GM21786 (cell line): ENCODE results near the gene BAG3.

Experiments
- ATAC-seq: cut with Tn5 transposase; IDR thresholded peaks from one replicate; pipeline ENCODE4 v1.9.1; 2021; ENCODE audit not compliant: unreplicated experiment

The BAG3 gene

GRCh38 chr10:119665901-119666708 is 14.9 kb downstream of the BAG3 start:
- ATAC-seq: no peak

- ATAC-seq: no peak
Observed at GRCh38 chr10:119666709-119667004, 15.5 kb downstream of the BAG3 start.

GRCh38 chr10:119667562-119668328 is 16.6 kb downstream of the BAG3 start:
- no peak for ATAC-seq

- no peak for ATAC-seq
Observed at GRCh38 chr10:119668461-119668860, 17.3 kb downstream of the BAG3 start.

- no peak for ATAC-seq
Observed at GRCh38 chr10:119669331-119669730, 18.2 kb downstream of the BAG3 start.

- ATAC-seq: no peak
Observed at GRCh38 chr10:119669975-119670640, 18.9 kb downstream of the BAG3 start.

- no peak for ATAC-seq
Observed at GRCh38 chr10:119670717-119671116, 19.5 kb downstream of the BAG3 start.

- no peak for ATAC-seq
Observed at GRCh38 chr10:119671381-119671780, 20.2 kb downstream of the BAG3 start.

GRCh38 chr10:119672291-119672690 is 21.1 kb downstream of the BAG3 start:
- ATAC-seq: no peak

GRCh38 chr10:119673271-119673670 is 22.1 kb downstream of the BAG3 start:
- no peak for ATAC-seq

- no peak for ATAC-seq
Observed at GRCh38 chr10:119675483-119676170, 24.4 kb downstream of the BAG3 start.

- ATAC-seq: no peak
Observed at GRCh38 chr10:119677126-119677525, 25.9 kb downstream of the BAG3 start.

GRCh38 chr10:119677904-119678755 is 26.9 kb downstream of the BAG3 start:
- ATAC-seq: no peak

GRCh38 chr10:119679480-119679829 is 28.3 kb downstream of the BAG3 start:
- no peak for ATAC-seq

- no peak for ATAC-seq
Observed at GRCh38 chr10:119680050-119680449, 28.9 kb downstream of the BAG3 start.

GRCh38 chr10:119680650-119681081 is 29.5 kb downstream of the BAG3 start:
- no peak for ATAC-seq

GRCh38 chr10:119686465-119687191 is 35.4 kb downstream of the BAG3 start:
- peak; percentile 75 for ATAC-seq

- no peak for ATAC-seq
Observed at GRCh38 chr10:119687192-119688032, 36.2 kb downstream of the BAG3 start.

- no peak for ATAC-seq
Observed at GRCh38 chr10:119688033-119688508, 36.9 kb downstream of the BAG3 start.
